KMS-11 (cell line): ENCODE data around the gene KIF26B.

Source experiments
- H2AFZ ChIP-seq: fragments of 200-600 bp; sonication (generic); 2 replicates; pipeline ENCODE4 v1.6.1; 2016; ENCODE audit warnings: antibody characterized with exemption, mixed run types, low read depth
- H3K27ac ChIP-seq: fragments of 200-600 bp; sonication (generic); 2 replicates; pipeline ENCODE4 v1.6.1; 2016; ENCODE audit warnings: mild to moderate bottlenecking, mixed run types
- H3K27me3 ChIP-seq: fragments of 200-600 bp; sonication (generic); 2 replicates; pipeline ENCODE4 v1.6.1; 2017; ENCODE audit warnings: mild to moderate bottlenecking, low read depth, mixed run types, moderate library complexity; ENCODE audit not compliant: insufficient read depth
- H3K36me3 ChIP-seq: fragments of 200-600 bp; sonication (generic); 2 replicates; pipeline ENCODE4 v1.6.1; 2017; ENCODE audit warnings: mild to moderate bottlenecking, mixed run types; ENCODE audit not compliant: insufficient read depth
- H3K4me1 ChIP-seq: fragments of 200-600 bp; sonication (generic); 2 replicates; pipeline ENCODE4 v1.6.1; 2016; ENCODE audit warnings: mild to moderate bottlenecking, low read depth, mixed run types; ENCODE audit not compliant: poor library complexity, severe bottlenecking
- H3K4me2 ChIP-seq: fragments of 200-600 bp; sonication (generic); 2 replicates; pipeline ENCODE4 v1.7.0; 2016; ENCODE audit warnings: mild to moderate bottlenecking, mixed run types
- H3K4me3 ChIP-seq: fragments of 200-600 bp; sonication (generic); IDR thresholded peaks from 2 replicates; pipeline ENCODE4 v1.6.1; 2017; ENCODE audit warnings: low read depth, low read length, mixed read lengths; ENCODE audit not compliant: insufficient read depth
- H3K79me2 ChIP-seq: fragments of 200-600 bp; sonication (generic); 2 replicates; pipeline ENCODE4 v1.6.1; 2016; ENCODE audit warnings: low read depth, mixed run types; ENCODE audit not compliant: insufficient read depth
- H3K9ac ChIP-seq: fragments of 200-600 bp; sonication (generic); 2 replicates; pipeline ENCODE4 v1.6.1; 2016; ENCODE audit warnings: mild to moderate bottlenecking, mixed run types
- H4K20me1 ChIP-seq: fragments of 200-600 bp; sonication (generic); 2 replicates; pipeline ENCODE4 v1.6.1; 2016; ENCODE audit warnings: mild to moderate bottlenecking, mixed run types; ENCODE audit not compliant: insufficient read depth
- CTCF ChIP-seq: fragments of 200-600 bp; sonication (generic); conservative IDR thresholded peaks from 2 replicates; pipeline ENCODE4 v1.6.1; 2017; ENCODE audit warnings: low read depth, mild to moderate bottlenecking, antibody characterized with exemption, low read length, moderate library complexity, mixed read lengths

Gene KIF26B

GRCh38 chr1:245580651-245581050 lies 425.9 kb downstream of the KIF26B start:
- H3K36me3 ChIP-seq, result no peaks in the 10 kb centered on the region
- TF ChIP-seq CTCF, result no peak
- H3K4me1 ChIP-seq, result no peaks in the 10 kb centered on the region
- H2AFZ ChIP-seq, result no peak overlapping the region
- H3K79me2 ChIP-seq, result no peaks in the 10 kb centered on the region
- no peak overlapping the region for H3K9ac ChIP-seq
- no peak overlapping the region for H3K27ac ChIP-seq
- H4K20me1 ChIP-seq, result no peaks in the 10 kb centered on the region
- H3K4me3 ChIP-seq, result no peak overlapping the region
- H3K4me2 ChIP-seq, result no peak overlapping the region
- no peaks in the 10 kb centered on the region for H3K27me3 ChIP-seq

GRCh38 chr1:245582026-245582425 lies 427.2 kb downstream of the KIF26B start:
- Histone ChIP-seq H3K27me3 (no peaks in the 10 kb centered on the region), H2AFZ (no peak overlapping the region), H3K36me3 (no peaks in the 10 kb centered on the region), H3K4me2 (no peak overlapping the region), H3K79me2 (no peaks in the 10 kb centered on the region), H3K4me1 (no peaks in the 10 kb centered on the region), H3K4me3 (no peak overlapping the region), H3K27ac (no peak overlapping the region), H4K20me1 (no peaks in the 10 kb centered on the region), H3K9ac (no peak overlapping the region)
- no peak for TF ChIP-seq CTCF

DNA sequence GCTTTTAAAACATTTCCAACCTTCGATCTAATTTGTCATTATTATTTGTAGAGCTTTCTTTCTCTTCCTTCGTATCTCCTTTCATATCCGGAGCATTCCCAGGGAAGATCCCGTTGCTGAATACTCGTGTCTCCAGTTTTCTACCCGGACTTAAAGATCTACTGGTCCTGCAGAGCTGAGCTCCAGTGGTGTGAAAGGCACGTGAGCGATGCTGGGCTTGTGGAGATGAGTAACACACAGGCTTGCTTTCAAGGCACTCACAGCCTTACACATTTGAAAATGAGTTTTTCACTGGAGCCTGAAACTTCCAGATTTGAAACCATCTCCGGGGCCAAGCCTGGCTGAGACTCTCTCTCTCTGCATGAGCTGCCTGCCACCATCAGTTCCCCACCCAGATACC lies 428.3 kb downstream of the KIF26B start:
- Histone ChIP-seq H2AFZ (no peak overlapping the region), H3K79me2 (no peaks in the 10 kb centered on the region), H3K9ac (no peak overlapping the region), H3K27ac (no peak overlapping the region), H3K27me3 (no peaks in the 10 kb centered on the region), H3K4me1 (no peaks in the 10 kb centered on the region), H4K20me1 (no peaks in the 10 kb centered on the region), H3K4me3 (no peak overlapping the region), H3K4me2 (no peak overlapping the region), H3K36me3 (no peaks in the 10 kb centered on the region)
- TF ChIP-seq CTCF, result no peak

- Histone ChIP-seq H3K4me1 (no peaks in the 10 kb centered on the region), H3K4me3 (no peak overlapping the region), H3K79me2 (no peaks in the 10 kb centered on the region), H3K36me3 (no peaks in the 10 kb centered on the region), H4K20me1 (no peaks in the 10 kb centered on the region), H3K9ac (no peak overlapping the region), H3K4me2 (no peak overlapping the region), H3K27ac (no peak overlapping the region), H3K27me3 (no peaks in the 10 kb centered on the region), H2AFZ (no peak overlapping the region)
- TF ChIP-seq CTCF, result no peak
Measured at GRCh38 chr1:245583575-245584330, 429.0 kb downstream of the KIF26B start.
